Glutamatergic neuron (in vitro differentiated cells): ENCODE data around the gene CLCN1. TPM values are rescaled to one million over a fixed set of nuclear protein-coding genes. Genes with fewer than 3 reads are reported as not detected.

Experiments
- DNase-seq: peaks from one replicate; pipeline ENCODE4 v3.0.0; 2022
- H3K27ac Mint-ChIP-seq: one replicate; pipeline ENCODE4 v1.8.0; 2020; ENCODE audit warnings: mild to moderate bottlenecking, mixed read lengths, inconsistent platforms; ENCODE audit not compliant: unreplicated experiment
- H3K27me3 Mint-ChIP-seq: one replicate; pipeline ENCODE4 v1.8.0; 2020; ENCODE audit warnings: mild to moderate bottlenecking, moderate library complexity, mixed read lengths, inconsistent platforms; ENCODE audit not compliant: unreplicated experiment
- H3K36me3 Mint-ChIP-seq: one replicate; pipeline ENCODE4 v1.8.0; 2020; ENCODE audit warnings: mild to moderate bottlenecking, mixed read lengths, inconsistent platforms; ENCODE audit not compliant: unreplicated experiment
- H3K4me1 Mint-ChIP-seq: one replicate; pipeline ENCODE4 v1.8.0; 2020; ENCODE audit warnings: mild to moderate bottlenecking, low read depth, mixed read lengths, inconsistent platforms; ENCODE audit not compliant: unreplicated experiment
- H3K4me3 Mint-ChIP-seq: one replicate; pipeline ENCODE4 v1.8.0; 2020; ENCODE audit warnings: mild to moderate bottlenecking, mixed read lengths, inconsistent platforms; ENCODE audit not compliant: unreplicated experiment
- H3K9me3 Mint-ChIP-seq: one replicate; pipeline ENCODE4 v1.8.0; 2020; ENCODE audit warnings: mild to moderate bottlenecking, moderate library complexity, mixed read lengths, inconsistent platforms; ENCODE audit not compliant: unreplicated experiment
- total RNA-seq: library from RNA; stranded (reverse); fragmentation: NEBNext Ultra II Directional; extraction: Animal tissue kit (Norgen Biotek cat#: 25700); gene quantifications from one replicate; pipeline ENCODE4 v1.2.1, GENCODE V29; 2021; ENCODE audit not compliant: unreplicated experiment
- TF ChIP-seq, protein P1 (sequence below): fragments of 200-600 bp; sonication (generic); IDR thresholded peaks from one replicate; pipeline ENCODE4 v1.5.0; 2021; ENCODE audit not compliant: partially characterized antibody, unreplicated experiment

Gene CLCN1
- total RNA-seq, 1 donor from 2014 or later, result 0.56 TPM

DNA sequence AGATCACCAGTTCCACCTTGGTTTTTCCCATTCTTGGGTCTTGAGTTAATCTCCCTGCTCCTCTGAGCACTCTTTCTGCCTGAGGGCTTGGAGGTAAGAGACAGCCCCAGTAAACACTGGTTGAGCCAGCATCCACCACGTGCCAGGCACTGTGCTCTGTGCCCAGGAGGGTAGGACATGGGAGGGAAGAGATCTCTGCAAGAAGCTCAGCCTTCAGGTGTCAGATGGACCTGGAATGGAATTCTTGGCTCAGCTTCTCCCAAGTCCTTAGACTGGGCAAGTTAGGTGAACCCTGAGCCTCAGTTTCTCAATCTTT, 67.7 kb downstream of the CLCN1 start:
- no peak for DNase-seq
- no peak overlapping the region for H3K27ac Mint-ChIP-seq
- peaks cover 5% of the 10 kb centered on the region for H3K9me3 Mint-ChIP-seq
- peaks cover 7% of the 10 kb centered on the region for H3K27me3 Mint-ChIP-seq
- TF ChIP-seq, protein P1, sequence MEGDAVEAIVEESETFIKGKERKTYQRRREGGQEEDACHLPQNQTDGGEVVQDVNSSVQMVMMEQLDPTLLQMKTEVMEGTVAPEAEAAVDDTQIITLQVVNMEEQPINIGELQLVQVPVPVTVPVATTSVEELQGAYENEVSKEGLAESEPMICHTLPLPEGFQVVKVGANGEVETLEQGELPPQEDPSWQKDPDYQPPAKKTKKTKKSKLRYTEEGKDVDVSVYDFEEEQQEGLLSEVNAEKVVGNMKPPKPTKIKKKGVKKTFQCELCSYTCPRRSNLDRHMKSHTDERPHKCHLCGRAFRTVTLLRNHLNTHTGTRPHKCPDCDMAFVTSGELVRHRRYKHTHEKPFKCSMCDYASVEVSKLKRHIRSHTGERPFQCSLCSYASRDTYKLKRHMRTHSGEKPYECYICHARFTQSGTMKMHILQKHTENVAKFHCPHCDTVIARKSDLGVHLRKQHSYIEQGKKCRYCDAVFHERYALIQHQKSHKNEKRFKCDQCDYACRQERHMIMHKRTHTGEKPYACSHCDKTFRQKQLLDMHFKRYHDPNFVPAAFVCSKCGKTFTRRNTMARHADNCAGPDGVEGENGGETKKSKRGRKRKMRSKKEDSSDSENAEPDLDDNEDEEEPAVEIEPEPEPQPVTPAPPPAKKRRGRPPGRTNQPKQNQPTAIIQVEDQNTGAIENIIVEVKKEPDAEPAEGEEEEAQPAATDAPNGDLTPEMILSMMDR, result no peak
- peak overlapping the region; percentile 79 for H3K4me3 Mint-ChIP-seq
- peaks cover 17% of the 10 kb centered on the region for H3K4me1 Mint-ChIP-seq
- H3K36me3 Mint-ChIP-seq, result no peaks in the 10 kb centered on the region

DNA sequence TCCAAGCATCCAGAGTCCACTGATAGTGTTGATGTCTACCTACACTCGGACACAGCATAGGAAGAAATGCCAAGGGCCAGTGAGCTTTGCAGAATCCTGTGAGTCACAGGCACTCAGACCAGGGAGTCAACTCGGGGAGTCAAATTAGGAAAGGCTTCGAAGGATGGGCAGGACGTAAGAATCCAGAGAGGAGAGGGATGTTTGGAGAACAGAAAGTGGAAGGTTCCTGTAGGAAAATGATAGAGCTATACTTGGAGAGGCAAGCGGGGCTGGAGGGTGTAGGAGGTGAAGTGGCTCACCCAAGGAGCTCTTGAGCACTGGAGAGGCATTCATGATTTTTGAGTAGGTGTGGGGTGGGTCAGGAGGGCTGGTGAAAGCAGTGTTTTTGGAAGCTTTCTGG, 68.2 kb downstream of the CLCN1 start:
- no peak overlapping the region for H3K4me3 Mint-ChIP-seq
- H3K4me1 Mint-ChIP-seq, result peaks cover 13% of the 10 kb centered on the region

DNA sequence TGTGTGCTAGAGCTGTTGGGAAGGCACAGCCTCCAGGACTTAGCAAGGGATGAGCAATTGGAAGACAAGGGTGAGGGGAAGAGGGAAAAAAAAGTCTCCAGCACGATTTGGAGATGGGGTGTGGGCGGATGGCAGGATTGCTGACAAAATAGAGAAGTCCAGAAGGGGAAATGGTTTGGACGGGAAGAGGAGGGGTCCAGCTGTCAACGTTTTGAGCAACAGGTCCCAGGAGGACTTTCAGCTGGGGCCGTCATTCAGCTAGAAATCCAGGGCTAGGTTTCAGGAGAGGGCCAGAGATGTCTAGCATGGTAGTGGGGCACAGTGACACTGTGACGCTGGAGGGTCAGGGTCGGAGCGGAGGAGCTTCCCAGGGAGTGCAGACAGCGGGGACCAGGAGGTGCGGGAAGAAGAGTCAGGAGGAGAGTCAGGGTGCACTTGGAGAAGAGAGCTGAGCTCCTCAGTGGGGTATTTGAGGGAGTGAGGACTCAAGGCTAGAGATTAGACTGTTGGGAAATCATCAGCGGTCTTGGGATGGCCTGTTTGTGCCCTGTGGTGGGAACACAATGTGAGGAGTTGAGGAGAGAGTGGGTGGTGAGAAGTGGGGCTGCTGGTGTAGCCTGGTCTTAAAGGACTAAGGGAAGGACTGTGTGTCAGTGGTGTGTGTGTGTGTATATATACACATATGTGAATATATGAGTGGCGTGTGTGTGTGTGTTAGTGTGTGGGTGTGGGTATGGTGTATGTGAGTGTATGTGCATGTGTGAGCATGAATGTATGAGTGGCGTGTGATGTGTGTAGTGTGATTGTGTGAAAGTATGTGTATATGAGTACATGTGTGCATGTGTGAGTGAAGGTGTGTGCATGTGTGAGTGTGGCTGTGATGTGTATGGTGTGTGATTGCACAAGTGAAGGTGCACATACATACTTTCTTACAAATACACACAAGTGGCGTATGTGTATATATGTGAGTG, 69.0 kb downstream of the CLCN1 start:
- no peak overlapping the region for H3K27ac Mint-ChIP-seq
- DNase-seq, result no peak
- peaks cover 2% of the 10 kb centered on the region for H3K36me3 Mint-ChIP-seq
- H3K4me1 Mint-ChIP-seq, result peaks cover 7% of the 10 kb centered on the region
- TF ChIP-seq, protein P1, result no peak
- H3K4me3 Mint-ChIP-seq, result no peak overlapping the region
- peaks cover 10% of the 10 kb centered on the region for H3K27me3 Mint-ChIP-seq
- H3K9me3 Mint-ChIP-seq, result peaks cover 7% of the 10 kb centered on the region

More for the DNA sequence above, 68.2 kb downstream of the CLCN1 start:
- H3K9me3 Mint-ChIP-seq, result peaks cover 5% of the 10 kb centered on the region
- H3K27me3 Mint-ChIP-seq, result peaks cover 7% of the 10 kb centered on the region
- TF ChIP-seq, protein P1, result no peak
- no peaks in the 10 kb centered on the region for H3K36me3 Mint-ChIP-seq
- no peak for DNase-seq
- H3K27ac Mint-ChIP-seq, result no peak overlapping the region

DNA sequence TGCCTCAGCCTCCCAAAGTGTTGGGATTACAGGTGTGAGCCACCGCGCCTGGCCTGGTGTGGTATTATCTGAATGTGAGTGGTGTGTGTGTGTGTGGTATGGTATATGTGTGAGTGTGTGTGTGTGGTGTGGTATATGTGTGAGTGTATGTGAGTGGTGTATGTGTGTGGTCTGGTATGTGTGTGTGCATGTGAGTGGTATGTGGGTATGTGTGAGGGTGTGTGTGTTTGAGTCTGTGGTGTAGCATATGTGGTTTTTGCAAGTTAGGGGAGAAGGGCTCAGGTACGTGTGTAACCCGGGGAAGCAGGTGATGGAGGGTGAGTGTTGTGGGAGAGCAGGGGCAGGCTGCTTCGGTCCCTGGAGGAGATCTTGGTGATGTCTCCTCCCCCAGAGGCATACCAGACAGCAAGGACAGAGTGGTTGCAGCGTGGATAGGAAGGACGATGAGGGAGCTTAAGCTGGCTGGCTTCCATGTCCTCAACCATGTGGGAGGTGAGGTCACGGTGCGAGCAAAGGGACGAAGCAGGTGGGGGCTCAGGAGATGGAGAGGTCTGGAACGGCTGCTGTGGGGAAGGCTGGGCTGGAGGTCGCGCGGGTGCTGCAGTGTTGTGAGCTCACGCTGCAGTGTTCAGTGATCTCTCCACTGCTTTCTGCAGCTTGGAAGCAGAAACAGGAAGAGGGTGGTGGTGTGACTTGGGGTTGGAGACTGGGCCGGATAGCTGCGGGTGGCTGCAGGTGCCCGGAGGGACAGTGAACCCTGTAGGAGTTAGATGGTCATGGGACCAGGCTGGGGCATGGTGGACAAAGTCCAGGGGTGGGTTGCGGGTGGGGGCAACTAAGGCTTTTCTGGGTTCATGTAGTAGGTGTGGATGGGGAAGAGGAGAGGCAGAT, 70.2 kb downstream of the CLCN1 start:
- H3K36me3 Mint-ChIP-seq, result peaks cover 5% of the 10 kb centered on the region
- TF ChIP-seq, protein P1, result no peak
- H3K4me3 Mint-ChIP-seq, result no peak overlapping the region
- H3K27me3 Mint-ChIP-seq, result peaks cover 10% of the 10 kb centered on the region
- H3K9me3 Mint-ChIP-seq, result peaks cover 6% of the 10 kb centered on the region
- H3K4me1 Mint-ChIP-seq, result peaks cover 7% of the 10 kb centered on the region
- no peak overlapping the region for H3K27ac Mint-ChIP-seq
- DNase-seq, result no peak
